IMR-90 (cell line): ENCODE measurements around the gene SLC18A3. TPM values are rescaled to one million over a fixed set of nuclear protein-coding genes. Genes with fewer than 3 reads are reported as not detected.

Experiments
- ATAC-seq: fragments of 200-7000 bp; cut with Tn5 transposase; 2 replicates; pipeline ENCODE4 v1.9.1; 2020; ENCODE audit warnings: low read depth, mild to moderate bottlenecking, moderate library complexity
- BruUV-seq: library from RNA; stranded (reverse); fragments of 400-500 nt; replicated peaks from 2 replicates; lab custom pipeline; 2021; lab: Mats Ljungman, UMichigan
- CTCF ChIA-PET: fragments of 300-600 bp; formaldehyde crosslinking; extraction: SDS; loops from one replicate; lab custom pipeline; 2021; ENCODE audit warnings: antibody characterized with exemption; lab: Yijun Ruan, JAX
- POLR2A ChIA-PET: fragments of 300-600 bp; sonication (Branson Sonifier 250); formaldehyde crosslinking; loops from one replicate; lab custom pipeline; 2022; ENCODE audit warnings: antibody characterized with exemption; ENCODE audit not compliant: unreplicated experiment; lab: Charles Lee
- DNase-seq: peaks from one replicate; pipeline ENCODE4 v3.0.0; 2013
- H2AFZ ChIP-seq: replicated peaks from 2 replicates; pipeline ENCODE3; 2013; ENCODE audit warnings: low read length, mild to moderate bottlenecking; ENCODE audit not compliant: poor library complexity
- H2AK5ac ChIP-seq: 2 replicates; pipeline ENCODE4 v1.6.1; 2013; ENCODE audit warnings: low read depth, low read length, inconsistent platforms
- H2AK9ac ChIP-seq: replicated peaks from 2 replicates; pipeline ENCODE3; 2013; ENCODE audit warnings: mild to moderate bottlenecking, low read depth, low read length, moderate library complexity; ENCODE audit not compliant: poor library complexity
- H2BK120ac ChIP-seq: 2 replicates; pipeline ENCODE4 v1.6.1; 2013; ENCODE audit warnings: low read depth, low read length, inconsistent platforms
- H2BK15ac ChIP-seq: 3 replicates; pipeline ENCODE4 v1.6.1; 2013; ENCODE audit warnings: low read depth, low read length, inconsistent platforms
- H2BK20ac ChIP-seq: 2 replicates; pipeline ENCODE4 v1.6.1; 2013; ENCODE audit warnings: low read depth, mild to moderate bottlenecking, inconsistent platforms, low read length, moderate library complexity
- H2BK5ac ChIP-seq: 2 replicates; pipeline ENCODE4 v1.6.1; 2013; ENCODE audit warnings: mild to moderate bottlenecking, low read depth, low read length, inconsistent platforms; ENCODE audit not compliant: poor library complexity, severe bottlenecking
- H3K14ac ChIP-seq: replicated peaks from 2 replicates; pipeline ENCODE4 v1.6.1; 2013; ENCODE audit warnings: low read depth, low read length, inconsistent platforms
- H3K18ac ChIP-seq: 2 replicates; pipeline ENCODE4 v1.6.1; 2013; ENCODE audit warnings: low read depth, low read length, control low read depth
- H3K23ac ChIP-seq: 2 replicates; pipeline ENCODE4 v1.6.1; 2013; ENCODE audit warnings: low read depth, low read length, inconsistent platforms
- H3K27ac ChIP-seq: 2 replicates; pipeline ENCODE4 v1.5.1; 2013; ENCODE audit warnings: mild to moderate bottlenecking, control low read depth, low read length; ENCODE audit not compliant: insufficient read depth
- H3K27me3 ChIP-seq: 2 replicates; pipeline ENCODE4 v1.6.1; 2013; ENCODE audit warnings: low read length; ENCODE audit not compliant: control insufficient read depth, insufficient read depth
- H3K36me3 ChIP-seq: 2 replicates; pipeline ENCODE4 v1.6.1; 2013; ENCODE audit warnings: low read length, mixed read lengths; ENCODE audit not compliant: control insufficient read depth, insufficient read depth
- H3K4ac ChIP-seq: 2 replicates; pipeline ENCODE4 v1.6.1; 2013; ENCODE audit warnings: low read depth, low read length, inconsistent platforms
- H3K4me1 ChIP-seq: 2 replicates; pipeline ENCODE4 v1.6.1; 2013; ENCODE audit warnings: low read length, mixed read lengths; ENCODE audit not compliant: control insufficient read depth, insufficient read depth
- H3K4me2 ChIP-seq: 2 replicates; pipeline ENCODE4 v1.6.1; 2013; ENCODE audit warnings: low read depth, mild to moderate bottlenecking, control low read depth, low read length, moderate library complexity
- H3K4me3 ChIP-seq: 2 replicates; pipeline ENCODE4 v1.5.1; 2013; ENCODE audit warnings: low read depth, mild to moderate bottlenecking, control low read depth, low read length, moderate library complexity; ENCODE audit not compliant: insufficient read depth
- H3K56ac ChIP-seq: 2 replicates; pipeline ENCODE4 v1.6.1; 2013; ENCODE audit warnings: low read length, inconsistent platforms; ENCODE audit not compliant: insufficient read depth; ENCODE audit errors: extremely low read depth
- H3K79me1 ChIP-seq, 2 experiments: 2 replicates each; pipeline ENCODE4 v1.6.1; 2013; ENCODE audit warnings: low read length in 2 of 2, inconsistent platforms in 1 of 2, low read depth in 1 of 2
- H3K9ac ChIP-seq: 2 replicates; pipeline ENCODE4 v1.6.1; 2013; ENCODE audit warnings: low read depth, low read length, control low read depth
- H3K9me1 ChIP-seq: 2 replicates; pipeline ENCODE4 v1.6.1; 2013; ENCODE audit warnings: low read length, inconsistent platforms; ENCODE audit not compliant: insufficient read depth
- H3K9me3 ChIP-seq: 2 replicates; pipeline ENCODE4 v1.6.1; 2013; ENCODE audit warnings: low read length; ENCODE audit not compliant: control insufficient read depth, insufficient read depth
- H4K20me1 ChIP-seq: 2 replicates; pipeline ENCODE4 v1.6.1; 2013; ENCODE audit warnings: low read length, inconsistent platforms; ENCODE audit not compliant: insufficient read depth
- H4K5ac ChIP-seq: 2 replicates; pipeline ENCODE4 v1.6.1; 2013; ENCODE audit warnings: mild to moderate bottlenecking, low read depth, low read length, control low read depth
- H4K8ac ChIP-seq, 2 experiments: 2 replicates each; pipeline ENCODE4 v1.6.1; 2013; ENCODE audit warnings: low read depth in 2 of 2, low read length in 2 of 2, control low read depth in 1 of 2, inconsistent platforms in 1 of 2
- H4K91ac ChIP-seq: 2 replicates; pipeline ENCODE4 v1.6.1; 2013; ENCODE audit warnings: low read depth, low read length, inconsistent platforms; ENCODE audit not compliant: insufficient read depth
- CEBPB ChIP-seq: IDR thresholded peaks from 2 replicates; pipeline ENCODE4 v1.6.1; 2012; ENCODE audit warnings: low read depth, low read length, improper control_type of control experiment
- FOS ChIP-seq: fragments of 150-350 bp; IDR thresholded peaks from 2 replicates; pipeline ENCODE4 v1.6.1; 2016; ENCODE audit warnings: low read depth, low read length
- MAFK ChIP-seq: IDR thresholded peaks from 2 replicates; pipeline ENCODE4 v1.6.1; 2012; ENCODE audit warnings: low read depth, low read length, improper control_type of control experiment
- MAZ ChIP-seq: IDR thresholded peaks from 2 replicates; pipeline ENCODE4 v1.6.1; 2012; ENCODE audit warnings: low read depth, mild to moderate bottlenecking, low read length, improper control_type of control experiment, moderate library complexity, borderline replicate concordance
- SMC3 ChIP-seq: fragments of 150-350 bp; IDR thresholded peaks from 2 replicates; pipeline ENCODE4 v1.6.1; 2016; ENCODE audit warnings: low read depth, mild to moderate bottlenecking, antibody characterized with exemption, low read length, moderate library complexity
- WGBS, 2 experiments: methylation state at CpG; one replicate each; pipeline versions ENCODE4 v1.1.5 to v1.1.7; 2013; ENCODE audit warnings: missing lambda C conversion rate in 2 of 2; ENCODE audit not compliant: insufficient read length in 1 of 2; ENCODE audit errors: extremely low coverage in 2 of 2; 5-methylcytosine and 5-hydroxymethylcytosine counted together
- dilution Hi-C: fragments of 300-500 bp; cut with HindIII; formaldehyde crosslinking; loops from one replicate; pipeline ENCODE4 v1.14.3; 2018; ENCODE audit warnings: low sequenced_read_pairs; ENCODE audit not compliant: unreplicated experiment
- in situ Hi-C: fragments of 300-500 bp; cut with MboI; formaldehyde crosslinking; loops from 3 replicates; pipeline ENCODE4 v1.14.3; 2019; ENCODE audit warnings: low sequenced_read_pairs, inconsistent platforms, mixed read lengths
- intact Hi-C: fragments of 100-400 bp; cut with micrococcal nuclease; formaldehyde crosslinking; loops from 2 replicates; pipeline ENCODE4 v1.10.0; 2022
- polyA plus RNA-seq, 3 experiments: library from polyadenylated mRNA; depleted of rRNA; stranded (reverse); fragments of >200 nt; gene quantifications; 2 replicates each; pipeline ENCODE4 v1.2.3, GENCODE V29; 2012; ENCODE audit warnings: low replicate concordance in 1 of 3
- total RNA-seq: library from RNA; depleted of rRNA; stranded (reverse); fragments of >200 nt; gene quantifications from 2 replicates; pipeline ENCODE4 v1.2.3, GENCODE V29; 2012
- TF ChIP-seq, protein P1 (sequence below): fragments of 150-350 bp; IDR thresholded peaks from 2 replicates; pipeline ENCODE4 v1.6.1; 2016; ENCODE audit warnings: low read depth, mild to moderate bottlenecking, low read length, moderate library complexity, borderline replicate concordance
- TF ChIP-seq, protein P2 (sequence below): conservative IDR thresholded peaks from 2 replicates; pipeline ENCODE4 v1.5.1; 2012; ENCODE audit warnings: mild to moderate bottlenecking, low read depth, low read length, improper control_type of control experiment

Gene SLC18A3
- total and polyA plus RNA-seq, 2 of the 4 experiments (the other 2 are of a cell fraction) = not detected

DNA sequence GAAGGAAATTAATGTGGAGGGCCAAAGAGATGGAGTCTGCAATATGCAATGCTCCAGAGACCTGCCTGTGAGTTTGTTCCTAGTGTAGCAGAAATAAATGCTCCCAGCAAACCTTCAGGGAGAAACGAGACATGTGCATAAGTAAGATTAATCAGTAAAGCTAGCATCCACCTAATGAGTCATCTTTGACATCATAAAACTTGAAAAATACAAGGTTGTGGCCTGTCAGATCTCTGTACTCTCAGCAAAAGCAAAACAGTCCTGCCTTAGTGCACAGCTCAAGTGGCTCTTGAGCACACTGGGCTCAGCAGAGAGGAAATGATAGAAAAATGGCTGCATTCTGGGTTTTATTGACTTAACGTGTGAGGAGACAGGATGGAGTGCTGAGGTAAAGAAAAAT is 38.7 kb upstream of the SLC18A3 start:
- no peak overlapping the region for H2AFZ ChIP-seq

More for the DNA sequence above, 38.7 kb upstream of the SLC18A3 start:
- Histone ChIP-seq H3K79me1 (no peaks in the 10 kb centered on the region), H4K20me1 (no peaks in the 10 kb centered on the region), H3K9me1 (no peaks in the 10 kb centered on the region; the same call in 1 of the 2 replicates), H2BK15ac (no peak overlapping the region), H3K23ac (no peak overlapping the region), H3K56ac (no peak overlapping the region), H3K27ac (no peak overlapping the region), H2AK5ac (no peak overlapping the region), H3K4me3 (no peak overlapping the region), H3K18ac (no peak overlapping the region), H2BK120ac (no peak overlapping the region), H3K4me1 (no peaks in the 10 kb centered on the region), H3K27me3 (peaks cover 2% of the 10 kb centered on the region; the same call in 1 of the 2 replicates), H4K91ac (no peak overlapping the region), H2AK9ac (no peak overlapping the region), H3K36me3 (no peaks in the 10 kb centered on the region), H3K14ac (no peak overlapping the region), H2BK5ac (no peak overlapping the region), H3K9me3 (peaks cover 5% of the 10 kb centered on the region), H4K5ac (no peak overlapping the region), H3K9ac (no peak overlapping the region), H2BK20ac (no peak overlapping the region), H3K4me2 (no peak overlapping the region), H4K8ac (no peak overlapping the region), H3K4ac (no peak overlapping the region)
- ATAC-seq (no peak), DNase-seq (peak; percentile 20)
- in situ Hi-C loops = no loop called here
- TF ChIP-seq MAZ (no peak), CEBPB (no peak), FOS (no peak), SMC3 (no peak), MAFK (no peak)
- TF ChIP-seq, protein P1, sequence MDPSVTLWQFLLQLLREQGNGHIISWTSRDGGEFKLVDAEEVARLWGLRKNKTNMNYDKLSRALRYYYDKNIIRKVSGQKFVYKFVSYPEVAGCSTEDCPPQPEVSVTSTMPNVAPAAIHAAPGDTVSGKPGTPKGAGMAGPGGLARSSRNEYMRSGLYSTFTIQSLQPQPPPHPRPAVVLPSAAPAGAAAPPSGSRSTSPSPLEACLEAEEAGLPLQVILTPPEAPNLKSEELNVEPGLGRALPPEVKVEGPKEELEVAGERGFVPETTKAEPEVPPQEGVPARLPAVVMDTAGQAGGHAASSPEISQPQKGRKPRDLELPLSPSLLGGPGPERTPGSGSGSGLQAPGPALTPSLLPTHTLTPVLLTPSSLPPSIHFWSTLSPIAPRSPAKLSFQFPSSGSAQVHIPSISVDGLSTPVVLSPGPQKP = no peak
- TF ChIP-seq, protein P2, sequence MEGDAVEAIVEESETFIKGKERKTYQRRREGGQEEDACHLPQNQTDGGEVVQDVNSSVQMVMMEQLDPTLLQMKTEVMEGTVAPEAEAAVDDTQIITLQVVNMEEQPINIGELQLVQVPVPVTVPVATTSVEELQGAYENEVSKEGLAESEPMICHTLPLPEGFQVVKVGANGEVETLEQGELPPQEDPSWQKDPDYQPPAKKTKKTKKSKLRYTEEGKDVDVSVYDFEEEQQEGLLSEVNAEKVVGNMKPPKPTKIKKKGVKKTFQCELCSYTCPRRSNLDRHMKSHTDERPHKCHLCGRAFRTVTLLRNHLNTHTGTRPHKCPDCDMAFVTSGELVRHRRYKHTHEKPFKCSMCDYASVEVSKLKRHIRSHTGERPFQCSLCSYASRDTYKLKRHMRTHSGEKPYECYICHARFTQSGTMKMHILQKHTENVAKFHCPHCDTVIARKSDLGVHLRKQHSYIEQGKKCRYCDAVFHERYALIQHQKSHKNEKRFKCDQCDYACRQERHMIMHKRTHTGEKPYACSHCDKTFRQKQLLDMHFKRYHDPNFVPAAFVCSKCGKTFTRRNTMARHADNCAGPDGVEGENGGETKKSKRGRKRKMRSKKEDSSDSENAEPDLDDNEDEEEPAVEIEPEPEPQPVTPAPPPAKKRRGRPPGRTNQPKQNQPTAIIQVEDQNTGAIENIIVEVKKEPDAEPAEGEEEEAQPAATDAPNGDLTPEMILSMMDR = no peak
- dilution Hi-C loops = no loop called here
- ChIA-PET CTCF (no interaction called here), POLR2A (no interaction called here)
- BruUV-seq = no TSS peak
- intact Hi-C loops = no loop called here
- WGBS, 2 experiments = no CpG with 5 or more reads among the region's 2 CpGs
